Measurements from ENCODE around the gene SPRR2D.

The SPRR2D gene

GRCh38 chr1:153001382-153001781, 39.5 kb downstream of the SPRR2D start, which contains the start of gene SPRR3:
SPRR3 (plus strand) TSS chr1:153001749; CDS start chr1:153003021, 1,272 bp downstream.
- no peak for DNase-seq

DNA sequence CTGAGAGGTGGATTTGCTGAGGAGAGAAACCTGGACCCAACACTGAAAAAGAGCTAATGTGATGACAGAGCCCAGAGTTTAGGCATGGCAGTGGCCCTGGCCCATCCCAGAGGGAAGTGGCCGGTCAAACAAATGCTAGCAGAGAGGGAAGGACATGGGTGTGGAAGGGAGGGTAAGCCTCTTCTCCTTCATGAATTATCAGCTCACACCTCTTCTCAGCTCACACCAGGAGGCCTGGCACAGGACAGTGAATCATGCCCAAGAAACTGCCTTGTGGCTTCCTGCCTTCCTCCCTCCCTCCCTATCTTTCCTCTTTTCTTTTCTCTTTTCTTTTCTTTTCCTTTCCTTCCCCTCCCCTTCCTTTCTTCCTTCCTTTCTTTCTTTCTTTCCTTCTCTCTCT, 40.6 kb downstream of the SPRR2D start:
- DNase-seq: no peak

GRCh38 chr1:152999818-153000217, 41.1 kb downstream of the SPRR2D start:
- no peak for DNase-seq

- DNase-seq: no peak
Measured at GRCh38 chr1:152998476-152998875, 42.4 kb downstream of the SPRR2D start.

- DNase-seq: no peak
Measured at GRCh38 chr1:152997901-152998300, 43.0 kb downstream of the SPRR2D start.

DNA sequence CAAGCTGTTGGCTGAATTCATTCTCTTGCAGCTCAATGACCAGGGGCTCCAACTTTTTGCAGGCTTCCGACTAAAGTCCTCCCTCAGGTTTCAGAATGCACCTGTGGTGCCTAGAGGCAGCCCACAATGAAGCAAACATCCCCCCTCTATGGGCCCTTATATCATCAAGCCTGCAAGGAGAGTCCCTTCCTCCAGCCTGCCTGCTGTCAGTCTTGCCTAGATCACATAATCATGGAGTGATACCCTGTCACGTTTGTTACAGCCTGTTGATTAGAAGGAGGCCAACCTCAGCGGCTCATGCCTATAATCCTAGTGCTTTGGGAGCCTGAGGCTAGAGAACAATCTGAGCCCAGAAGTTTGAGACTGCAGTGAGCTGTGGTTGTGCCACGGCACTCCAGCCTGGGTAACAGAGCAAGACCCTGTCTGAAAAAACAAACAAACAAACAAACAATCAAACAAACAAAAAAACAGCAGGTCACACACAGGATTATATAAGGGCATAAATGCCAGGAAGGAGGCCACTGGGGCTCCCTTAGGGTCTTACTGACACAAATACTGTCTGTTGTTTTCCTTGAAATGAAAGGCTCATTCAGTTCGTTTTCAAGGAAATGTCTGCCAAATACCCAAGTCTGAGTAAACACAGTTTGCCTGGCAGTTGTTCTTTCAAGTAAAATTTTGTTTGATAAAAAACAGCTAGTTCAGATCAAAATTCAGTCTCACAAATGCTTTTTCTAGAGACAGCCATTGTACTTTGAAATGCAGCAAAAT, 44.1 kb downstream of the SPRR2D start:
- no peak for DNase-seq

GRCh38 chr1:152995842-152996241, 45.1 kb downstream of the SPRR2D start:
- DNase-seq: no peak

GRCh38 chr1:152993186-152993585, 47.7 kb downstream of the SPRR2D start:
- no peak for DNase-seq
